22Rv1 (cell line): ENCODE results near the gene CYP39A1.

Source experiments
- CTCF ChIP-seq: fragments of 450-650 bp; IDR thresholded peaks from 2 replicates; pipeline ENCODE4 v1.5.1; 2017; ENCODE audit warnings: mild to moderate bottlenecking
- ZFX ChIP-seq: fragments of 450-650 bp; IDR thresholded peaks from 2 replicates; pipeline ENCODE4 v1.6.1; 2017; ENCODE audit warnings: antibody characterized with exemption, borderline replicate concordance

DNA sequence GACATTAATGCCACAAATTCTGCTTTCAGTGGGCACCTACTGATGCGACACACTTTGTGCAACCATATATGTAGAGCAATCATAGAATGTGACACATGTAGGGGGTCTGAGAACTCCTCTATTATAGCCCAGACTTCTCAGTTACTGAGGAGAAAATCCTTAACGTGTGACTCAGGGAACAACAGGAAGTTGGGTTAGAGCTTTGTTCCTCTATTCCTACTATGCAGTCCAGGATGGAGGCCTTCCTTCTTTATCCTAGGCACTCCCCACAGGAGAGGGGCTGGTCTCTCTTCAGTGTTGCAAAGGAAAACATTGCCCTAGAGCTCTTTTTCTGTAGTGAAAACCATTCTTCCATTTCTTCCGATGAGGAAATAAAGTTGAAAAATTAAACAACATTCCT lies 121.7 kb downstream of the CYP39A1 start:
- no peak for TF ChIP-seq CTCF
- no peak for TF ChIP-seq ZFX
